Stimulated activated CD4-positive, alpha-beta T cell treated with anti-CD3 and anti-CD28 coated beads, Interleukin-1b, Interleukin-23, amount 100 ng/mL, for 1 hour (primary cell): Measurements from ENCODE around the gene FAM120A.

Experiments used
- DNase-seq, 2 donors: peaks; one replicate each; pipeline ENCODE4 v3.0.0-alpha.2; 2020; ENCODE audit warnings: low read depth in 2 of 2

Gene FAM120A

DNA sequence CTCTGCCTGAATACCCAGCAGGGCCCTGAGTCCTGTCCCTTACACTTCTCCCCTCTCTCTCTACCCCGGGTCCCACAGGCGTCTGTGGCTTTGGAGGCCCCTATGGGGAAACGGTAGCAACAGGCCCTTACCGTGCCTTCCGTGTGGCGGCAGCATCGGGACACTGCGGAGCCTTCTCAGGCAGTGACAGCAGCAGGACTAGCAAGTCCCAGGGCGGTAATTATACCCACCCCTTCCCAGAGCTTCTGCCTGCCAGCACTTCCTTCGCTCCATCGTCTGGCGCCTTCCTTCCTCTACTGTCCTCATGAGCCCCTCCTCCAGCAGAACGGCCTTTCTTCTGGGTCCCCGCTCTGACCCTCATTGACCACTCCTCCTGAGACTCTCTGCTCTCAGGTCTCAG is 107.0 kb downstream of the FAM120A start:
- no peak for DNase-seq

GRCh38 chr9:93560991-93561390 is 109.5 kb downstream of the FAM120A start:
- no peak for DNase-seq

GRCh38 chr9:93562157-93562556 is 110.7 kb downstream of the FAM120A start:
- no peak for DNase-seq

DNA sequence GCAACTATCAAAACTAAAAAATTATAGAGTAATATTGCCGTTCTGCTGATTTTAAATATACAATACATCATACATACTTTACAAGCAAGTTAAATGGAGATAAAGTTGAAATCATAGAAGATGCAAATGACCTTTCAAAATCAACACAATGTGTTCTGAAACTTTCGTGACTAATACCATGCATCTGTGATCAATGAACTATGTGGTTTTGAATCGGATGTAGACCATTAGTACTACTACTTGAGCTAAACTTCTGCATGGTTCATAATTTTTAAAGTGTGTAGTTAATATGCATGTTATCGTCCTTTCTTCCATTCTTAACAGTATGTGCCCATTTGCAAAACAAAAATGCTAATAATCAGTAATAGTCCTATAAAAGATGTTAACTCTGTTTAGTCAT is 113.6 kb downstream of the FAM120A start:
- no peak for DNase-seq

DNA sequence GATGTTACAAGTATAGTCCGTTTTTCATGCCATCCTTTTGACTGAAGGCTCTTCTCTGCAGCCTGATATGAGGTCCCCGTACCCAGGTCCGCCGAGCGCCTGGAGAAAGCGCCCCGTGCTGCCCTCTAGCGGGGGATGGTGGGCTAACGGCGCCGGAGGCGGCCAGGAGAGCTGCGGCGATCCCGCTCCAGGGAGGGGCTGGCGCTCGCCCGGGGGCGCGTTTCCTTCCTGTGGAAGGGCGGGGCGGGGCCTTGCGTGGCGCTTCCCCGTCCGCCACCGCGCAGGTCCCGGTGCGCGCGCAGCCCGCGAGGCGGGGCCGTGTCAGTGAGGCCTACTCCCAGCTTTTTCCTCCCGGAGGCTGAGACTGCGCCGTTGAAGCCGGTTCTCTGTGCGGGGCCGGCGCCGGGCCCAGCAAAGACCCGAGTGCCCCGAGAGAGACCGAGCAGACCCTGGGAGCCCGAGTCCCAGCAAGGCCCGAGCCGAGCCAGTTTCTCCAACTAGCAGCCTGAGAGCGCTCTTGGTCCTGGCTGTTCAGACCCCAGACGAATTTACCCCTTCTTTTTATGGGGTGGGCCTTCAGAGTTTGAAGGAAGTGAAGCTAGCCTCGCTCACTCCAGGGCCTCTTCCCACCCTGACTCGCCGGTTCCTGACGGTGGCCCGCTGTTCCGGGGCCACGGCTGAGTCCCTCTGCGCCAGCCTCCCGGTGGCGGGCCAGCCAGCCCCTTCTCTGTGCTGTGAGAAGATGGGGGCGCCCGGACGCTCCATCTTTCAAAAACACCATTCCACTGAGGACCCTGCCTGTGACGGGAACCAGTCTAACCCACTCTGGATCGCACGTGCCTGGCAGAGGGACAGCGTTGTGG is 115.2 kb downstream of the FAM120A start:
- peak; percentile 99 to 100 for DNase-seq

DNA sequence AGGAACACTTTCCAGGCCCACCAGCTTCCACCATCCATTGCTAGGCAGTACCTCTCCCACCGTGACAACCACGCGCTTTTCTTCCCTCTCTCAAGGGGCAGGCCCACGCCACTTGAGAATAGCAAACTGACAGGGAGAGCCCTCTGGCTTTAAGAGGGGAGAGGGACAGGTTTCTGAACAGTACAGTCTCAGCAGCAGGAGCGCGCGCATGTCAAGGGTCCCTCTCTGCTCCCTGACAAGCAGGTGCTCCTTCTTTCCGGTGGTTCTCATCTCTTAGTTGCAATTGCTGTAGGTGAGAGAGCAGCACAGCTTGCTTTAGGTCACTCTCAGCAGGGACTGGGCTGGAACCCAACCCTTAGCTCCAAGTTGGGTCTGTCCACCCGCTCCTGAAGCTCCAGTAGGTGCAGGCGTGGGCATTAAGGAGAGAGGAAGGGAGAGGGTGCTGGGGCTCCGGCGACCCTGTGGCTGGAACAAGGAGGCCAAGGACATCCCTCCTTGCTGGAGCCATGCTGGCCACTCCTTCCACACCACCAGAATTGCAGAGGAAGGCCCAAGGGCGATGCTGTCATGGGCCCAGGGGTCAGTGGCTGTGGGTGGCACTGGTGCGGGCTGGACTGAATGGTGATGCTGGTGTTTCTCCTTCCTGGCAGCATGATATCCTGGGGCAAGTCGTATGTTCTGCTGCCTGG is 115.9 kb downstream of the FAM120A start:
- DNase-seq, result no peak

GRCh38 chr9:93568169-93568568 is 116.7 kb downstream of the FAM120A start:
- no peak for DNase-seq

DNA sequence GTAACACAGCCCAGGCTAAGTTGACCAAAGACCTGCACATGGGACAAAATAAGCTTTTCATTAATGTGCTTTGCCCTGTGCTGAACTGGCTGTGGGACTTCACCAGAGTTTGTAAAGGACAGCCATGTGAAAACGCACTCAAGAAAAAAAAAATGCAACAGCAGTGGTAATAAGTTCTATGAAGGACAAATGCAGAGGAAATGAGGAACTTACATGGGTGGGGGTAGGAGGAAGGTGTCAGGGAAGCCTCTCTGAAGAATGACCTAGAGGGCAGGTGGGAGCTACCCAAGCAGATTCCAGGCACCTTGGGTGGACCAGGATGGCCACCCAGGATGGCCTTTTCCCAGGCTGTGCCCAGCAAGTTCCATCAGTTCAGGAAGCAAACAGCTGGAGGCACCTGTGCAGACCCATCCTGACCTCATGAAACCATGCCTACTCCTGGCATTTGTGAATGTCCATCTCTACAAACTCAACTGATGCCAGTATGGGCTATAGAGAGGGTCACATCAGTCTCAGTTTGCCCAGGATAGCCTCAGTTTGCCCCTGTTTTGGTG is 118.2 kb downstream of the FAM120A start:
- DNase-seq, result no peak

GRCh38 chr9:93572221-93572620 is 120.7 kb downstream of the FAM120A start:
- DNase-seq, result no peak

DNA sequence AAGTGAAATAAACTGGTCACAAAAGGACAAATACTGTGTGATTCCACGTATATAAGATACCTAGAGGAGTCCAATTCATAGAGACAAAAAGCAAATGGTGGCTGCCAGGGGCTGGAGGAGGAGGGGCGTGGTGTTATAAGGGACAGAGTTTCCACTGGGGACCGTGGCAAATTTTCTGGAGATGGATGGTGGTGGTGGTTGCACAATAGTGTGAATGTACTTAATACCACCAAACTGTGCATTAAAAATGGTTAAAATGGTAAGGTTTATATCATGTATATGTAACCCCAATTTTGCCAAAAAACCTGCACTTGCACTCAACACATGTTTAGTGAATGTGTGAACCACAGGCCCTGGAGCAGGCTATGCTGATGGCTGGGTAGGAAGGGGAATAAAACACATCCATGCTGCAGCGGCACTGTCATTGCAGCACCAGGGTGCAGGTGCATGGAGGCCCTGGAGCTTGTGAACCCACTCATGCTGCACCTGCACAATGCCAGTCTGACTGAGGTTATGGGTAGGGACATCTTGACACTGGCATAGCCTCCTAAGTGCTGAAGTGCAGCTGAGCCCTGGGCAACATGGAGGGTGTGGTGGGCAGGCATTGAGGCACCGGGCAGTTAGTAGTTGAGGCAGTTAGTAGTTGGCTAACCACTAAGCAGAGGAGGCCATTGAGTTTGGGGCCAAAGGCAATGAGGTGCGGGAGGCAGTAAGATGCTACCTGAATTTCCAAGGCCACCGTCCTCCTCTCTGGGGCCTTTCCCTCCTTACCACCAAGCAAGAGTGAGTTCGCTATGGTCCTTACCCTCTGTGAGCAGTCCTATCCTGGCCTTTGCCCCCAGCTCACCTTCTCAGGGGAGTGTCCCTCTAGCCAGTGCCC is 121.4 kb downstream of the FAM120A start:
- no peak for DNase-seq

DNA sequence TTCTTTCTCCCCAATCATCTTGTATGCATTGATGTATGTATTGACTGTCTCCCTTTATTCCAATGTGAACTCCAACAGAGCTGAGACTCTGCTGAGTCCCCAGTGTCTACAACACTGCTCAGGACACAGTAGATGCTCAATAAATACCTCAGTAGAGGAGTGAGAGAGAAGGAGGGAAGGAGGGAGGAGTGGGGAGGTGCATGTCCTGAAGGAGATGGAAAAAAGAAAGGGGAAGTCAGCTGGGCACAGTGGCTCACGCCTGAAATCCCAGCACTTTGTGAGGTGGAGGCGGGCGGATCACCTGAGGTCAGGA is 122.0 kb downstream of the FAM120A start:
- DNase-seq, result no peak

DNA sequence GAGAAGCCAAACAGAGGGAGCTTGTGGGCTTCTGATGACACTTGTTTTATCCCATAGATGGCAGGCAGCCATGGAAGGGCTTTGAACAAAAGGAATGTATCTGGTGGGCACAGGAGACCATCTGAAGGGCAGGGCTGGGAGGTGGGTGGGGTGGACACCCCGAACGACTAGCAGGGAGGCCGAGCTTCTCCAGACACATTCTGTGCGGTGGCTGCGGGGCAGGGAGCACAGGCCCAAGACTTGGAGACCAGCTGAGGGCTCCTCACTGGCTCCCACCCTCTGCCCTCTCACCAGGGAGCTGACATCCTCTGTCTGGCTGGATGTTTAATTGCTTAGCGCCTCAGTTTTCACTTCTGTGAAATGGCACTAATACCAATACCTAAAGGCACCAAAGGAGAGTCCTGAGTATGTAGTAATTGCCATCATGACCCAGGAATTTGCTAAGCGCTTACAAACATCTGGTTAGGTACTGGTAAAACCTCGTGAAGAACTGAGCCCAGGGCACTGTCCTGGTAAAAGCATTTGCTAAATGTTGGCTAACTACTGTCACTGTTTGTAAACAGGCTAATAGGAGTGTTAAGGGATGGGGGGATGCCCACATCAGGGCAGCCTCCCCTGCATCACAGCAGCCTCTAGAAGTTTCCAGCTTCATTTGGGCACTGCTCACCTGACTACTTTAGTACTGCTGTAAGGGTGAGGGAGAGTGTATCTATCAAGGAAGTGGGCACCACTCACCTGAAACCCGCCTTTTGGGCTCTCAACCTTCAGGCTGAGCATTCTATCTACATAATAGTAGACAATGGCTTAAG is 122.8 kb downstream of the FAM120A start:
- no peak for DNase-seq

- DNase-seq, result no peak
These were observed 123.7 kb downstream of the FAM120A start for GRCh38 chr9:93574900-93575795.

- DNase-seq, result no peak
These were observed 124.3 kb downstream of the FAM120A start for GRCh38 chr9:93575796-93576257.

GRCh38 chr9:93576258-93577077 is 125.0 kb downstream of the FAM120A start, which contains the start of gene PHF2:
Gene PHF2, plus strand, starts transcription at chr9:93576584. Its CDS starts 190 bp downstream, at chr9:93576774.
- DNase-seq, result no peak

GRCh38 chr9:93577078-93577974 is 125.8 kb downstream of the FAM120A start:
- no peak for DNase-seq

DNA sequence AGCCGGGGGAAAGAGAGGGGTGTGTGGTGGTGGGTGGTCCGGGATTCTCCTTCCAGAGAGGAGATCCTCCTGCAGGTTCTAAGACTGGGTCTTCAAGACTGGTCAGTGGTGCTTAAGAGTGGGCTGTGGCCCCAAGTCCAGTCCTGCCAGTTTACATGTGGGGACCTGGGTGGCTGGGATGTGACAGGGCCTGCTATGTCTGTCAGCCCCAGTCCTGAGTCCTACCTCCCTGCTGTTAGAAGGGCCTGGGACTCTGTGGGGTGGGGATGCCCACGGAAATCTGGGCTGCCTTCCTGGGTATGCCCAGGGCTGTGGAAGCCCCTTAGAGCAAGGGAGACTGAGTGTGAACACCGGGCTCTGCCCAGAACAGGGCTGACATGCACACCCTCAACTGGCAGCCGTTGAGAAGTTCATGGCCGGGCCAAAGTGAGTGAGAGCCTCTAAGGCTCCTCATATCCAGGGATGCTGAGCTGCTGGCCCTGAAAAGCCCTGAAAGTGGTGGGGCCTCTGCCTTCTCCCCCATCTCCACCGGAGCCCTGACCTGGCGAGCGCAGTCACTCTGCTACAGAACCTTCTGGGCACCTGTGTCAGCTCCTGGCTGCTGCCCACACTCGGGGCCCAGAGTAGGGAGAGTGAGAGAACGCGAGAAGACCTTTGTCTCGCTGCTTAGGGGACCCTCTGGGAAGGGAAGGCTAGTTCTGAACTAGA is 126.6 kb downstream of the FAM120A start:
- DNase-seq, result no peak
